Central memory CD8-positive, alpha-beta T cell (primary cell): ENCODE data around the gene ARMC5.
A peak's percentile ranks its signal among the peaks of the same experiment; 100 is the strongest.

Experiments
- ATAC-seq: fragments of 150-1000 bp; cut with Tn5 transposase; replicated peaks from 2 replicates; pipeline ENCODE4 v1.10.0; 2022; ENCODE audit warnings: mild to moderate bottlenecking, moderate FRiP score, moderate number of reproducible peaks; ENCODE audit not compliant: poor library complexity, severe bottlenecking; ENCODE audit errors: extremely low read depth
- DNase-seq, 2 donors: peaks; one replicate each; pipeline ENCODE4 v3.0.0; 2021; ENCODE audit warnings: low spot score in 2 of 2
- H3K27ac Mint-ChIP-seq: one replicate; pipeline ENCODE4 v1.8.0; 2022; ENCODE audit warnings: low read depth, mild to moderate bottlenecking, moderate library complexity, mixed read lengths
- H3K27me3 Mint-ChIP-seq: one replicate; pipeline ENCODE4 v1.8.0; 2022; ENCODE audit warnings: mixed read lengths
- H3K36me3 Mint-ChIP-seq: one replicate; pipeline ENCODE4 v1.8.0; 2022; ENCODE audit warnings: mild to moderate bottlenecking, moderate library complexity, mixed read lengths; ENCODE audit not compliant: insufficient read depth
- H3K4me1 Mint-ChIP-seq: one replicate; pipeline ENCODE4 v1.8.0; 2022; ENCODE audit warnings: mixed read lengths
- H3K4me3 Mint-ChIP-seq: one replicate; pipeline ENCODE4 v1.8.0; 2022; ENCODE audit warnings: mild to moderate bottlenecking, moderate library complexity, mixed read lengths
- H3K9me3 Mint-ChIP-seq: one replicate; pipeline ENCODE4 v1.8.0; 2022; ENCODE audit warnings: mixed read lengths

Gene ARMC5

GRCh38 chr16:31421587-31421986 lies 37.7 kb upstream of the ARMC5 start:
- Mint-ChIP-seq H3K27ac (peak overlapping the region; percentile 59), H3K4me1 (peaks cover 57% of the 10 kb centered on the region), H3K27me3 (no peaks in the 10 kb centered on the region), H3K4me3 (peak overlapping the region; percentile 23), H3K36me3 (peaks cover 10% of the 10 kb centered on the region), H3K9me3 (no peaks in the 10 kb centered on the region)
- peak in 1 of 2 donors; percentile 61 for DNase-seq
- ATAC-seq: peak; percentile 98

GRCh38 chr16:31423241-31423640 lies 36.1 kb upstream of the ARMC5 start:
- ATAC-seq (no peak), DNase-seq (no peak)
- Mint-ChIP-seq H3K4me1 (peaks cover 55% of the 10 kb centered on the region), H3K36me3 (peaks cover 12% of the 10 kb centered on the region), H3K9me3 (no peaks in the 10 kb centered on the region), H3K27ac (no peak overlapping the region), H3K27me3 (no peaks in the 10 kb centered on the region), H3K4me3 (no peak overlapping the region)

GRCh38 chr16:31423801-31424200 lies 35.5 kb upstream of the ARMC5 start:
- Mint-ChIP-seq H3K27ac (no peak overlapping the region), H3K27me3 (no peaks in the 10 kb centered on the region), H3K36me3 (peaks cover 13% of the 10 kb centered on the region), H3K4me3 (no peak overlapping the region), H3K9me3 (no peaks in the 10 kb centered on the region), H3K4me1 (peaks cover 53% of the 10 kb centered on the region)
- ATAC-seq (no peak), DNase-seq (no peak)

- Mint-ChIP-seq H3K4me3 (peak overlapping the region; percentile 38), H3K36me3 (peaks cover 11% of the 10 kb centered on the region), H3K9me3 (no peaks in the 10 kb centered on the region), H3K4me1 (peaks cover 26% of the 10 kb centered on the region), H3K27me3 (no peaks in the 10 kb centered on the region), H3K27ac (no peak overlapping the region)
- ATAC-seq (peak; percentile 49), DNase-seq (peak; percentile 35 to 49)
Observed at GRCh38 chr16:31427441-31428278, 31.6 kb upstream of the ARMC5 start.

GRCh38 chr16:31428279-31428597 lies 31.1 kb upstream of the ARMC5 start, which contains the start of gene COX6A2:
Gene COX6A2, minus strand, starts transcription at chr16:31428360. Its CDS starts 35 bp downstream, at chr16:31428325.
- Mint-ChIP-seq H3K27ac (no peak within 1 kb of the TSS), H3K27me3 (no peaks in the 10 kb centered on the region), H3K36me3 (peaks cover 11% of the 10 kb centered on the region), H3K4me3 (peak within 1 kb of the TSS; percentile 38), H3K9me3 (no peaks in the 10 kb centered on the region), H3K4me1 (peaks cover 21% of the 10 kb centered on the region)
- ATAC-seq: no peak
- DNase-seq: no peak

GRCh38 chr16:31428638-31429247 lies 30.6 kb upstream of the ARMC5 start:
- Mint-ChIP-seq H3K36me3 (peaks cover 11% of the 10 kb centered on the region), H3K4me1 (peaks cover 16% of the 10 kb centered on the region), H3K9me3 (no peaks in the 10 kb centered on the region), H3K27me3 (no peaks in the 10 kb centered on the region), H3K27ac (no peak overlapping the region), H3K4me3 (peak overlapping the region; percentile 38)
- ATAC-seq (no peak), DNase-seq (no peak)

- H3K27ac Mint-ChIP-seq: no peak overlapping the region
- H3K4me3 Mint-ChIP-seq: no peak overlapping the region
- H3K9me3 Mint-ChIP-seq: no peaks in the 10 kb centered on the region
- peaks cover 16% of the 10 kb centered on the region for H3K4me1 Mint-ChIP-seq
- H3K36me3 Mint-ChIP-seq: peaks cover 11% of the 10 kb centered on the region
- H3K27me3 Mint-ChIP-seq: no peaks in the 10 kb centered on the region
- DNase-seq (no peak), ATAC-seq (no peak)
Observed at GRCh38 chr16:31429314-31429713, 30.0 kb upstream of the ARMC5 start.

- H3K27ac Mint-ChIP-seq: no peak overlapping the region
- H3K36me3 Mint-ChIP-seq: peaks cover 11% of the 10 kb centered on the region
- DNase-seq (no peak), ATAC-seq (no peak)
- H3K4me3 Mint-ChIP-seq: no peak overlapping the region
- H3K27me3 Mint-ChIP-seq: no peaks in the 10 kb centered on the region
- H3K4me1 Mint-ChIP-seq: peaks cover 16% of the 10 kb centered on the region
- H3K9me3 Mint-ChIP-seq: no peaks in the 10 kb centered on the region
Observed at GRCh38 chr16:31429796-31430195, 29.5 kb upstream of the ARMC5 start.

GRCh38 chr16:31430380-31431052 lies 28.8 kb upstream of the ARMC5 start:
- Mint-ChIP-seq H3K4me3 (no peak overlapping the region), H3K36me3 (peaks cover 11% of the 10 kb centered on the region), H3K9me3 (no peaks in the 10 kb centered on the region), H3K27me3 (no peaks in the 10 kb centered on the region), H3K4me1 (peaks cover 16% of the 10 kb centered on the region), H3K27ac (no peak overlapping the region)
- DNase-seq: no peak
- no peak for ATAC-seq

GRCh38 chr16:31435341-31436220 lies 23.7 kb upstream of the ARMC5 start:
- H3K9me3 Mint-ChIP-seq: no peaks in the 10 kb centered on the region
- peaks cover 17% of the 10 kb centered on the region for H3K4me1 Mint-ChIP-seq
- no peak overlapping the region for H3K4me3 Mint-ChIP-seq
- ATAC-seq: no peak
- no peaks in the 10 kb centered on the region for H3K36me3 Mint-ChIP-seq
- no peak overlapping the region for H3K27ac Mint-ChIP-seq
- DNase-seq: no peak
- no peaks in the 10 kb centered on the region for H3K27me3 Mint-ChIP-seq

- Mint-ChIP-seq H3K27ac (no peak overlapping the region), H3K36me3 (no peaks in the 10 kb centered on the region), H3K4me1 (peaks cover 13% of the 10 kb centered on the region), H3K4me3 (no peak overlapping the region), H3K27me3 (no peaks in the 10 kb centered on the region), H3K9me3 (no peaks in the 10 kb centered on the region)
- ATAC-seq: no peak
- DNase-seq: no peak
Observed at GRCh38 chr16:31436221-31437045, 22.9 kb upstream of the ARMC5 start.
